ENCODE measurements around the gene SERAC1. TPM values are rescaled to one million over a fixed set of nuclear protein-coding genes. Genes with fewer than 3 reads are reported as not detected.
A peak's percentile ranks its signal among the peaks of the same experiment; 100 is the strongest.

The SERAC1 gene
- total and polyA plus RNA-seq, 2 donors from 2014 or later = 5.8 to 6.7 TPM

DNA sequence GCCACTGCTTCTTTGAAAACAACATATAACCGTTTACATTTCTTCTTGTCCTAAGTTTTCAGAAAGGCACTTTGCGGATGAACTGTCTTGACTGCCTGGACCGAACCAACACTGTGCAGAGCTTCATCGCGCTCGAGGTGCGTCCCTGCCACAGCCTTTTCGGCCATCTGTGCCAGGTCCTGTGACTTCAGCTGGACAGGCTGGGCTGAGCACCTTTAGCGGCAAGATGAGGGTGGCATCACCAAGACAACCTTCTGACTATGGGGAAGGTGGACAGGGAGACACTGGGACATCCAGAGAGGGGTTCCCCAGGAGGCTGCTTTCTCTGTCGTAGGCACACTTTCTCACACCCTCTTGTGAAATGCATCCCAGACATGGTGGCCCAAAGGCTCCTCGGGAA is 104.3 kb downstream of the SERAC1 start:
- H3K27ac ChIP-seq (ENCODE audit: low read depth in 2 of 2, low read length in 2 of 2) = no peak overlapping the region
- H3K9ac ChIP-seq (ENCODE audit: low read length in 3 of 3) = no peak overlapping the region
- H3K9me3 ChIP-seq (ENCODE audit: control insufficient read depth in 2 of 3, insufficient read depth in 1 of 3, low read length in 3 of 3) = no peaks in the 10 kb centered on the region
- peaks cover 0 to 3% (median 0%) of the 10 kb centered on the region in 3 donors for H3K36me3 ChIP-seq (ENCODE audit: control insufficient read depth in 2 of 3, insufficient read depth in 3 of 3, low read length in 3 of 3)
- peaks cover 0 to 9% (median 7%) of the 10 kb centered on the region in 3 donors for H3K4me1 ChIP-seq (ENCODE audit: control insufficient read depth in 2 of 3, insufficient read depth in 2 of 3, low read depth in 1 of 3, low read length in 3 of 3)
- intact Hi-C loops (cut with DNase I) = no loop called here
- TF ChIP-seq, protein P1, sequence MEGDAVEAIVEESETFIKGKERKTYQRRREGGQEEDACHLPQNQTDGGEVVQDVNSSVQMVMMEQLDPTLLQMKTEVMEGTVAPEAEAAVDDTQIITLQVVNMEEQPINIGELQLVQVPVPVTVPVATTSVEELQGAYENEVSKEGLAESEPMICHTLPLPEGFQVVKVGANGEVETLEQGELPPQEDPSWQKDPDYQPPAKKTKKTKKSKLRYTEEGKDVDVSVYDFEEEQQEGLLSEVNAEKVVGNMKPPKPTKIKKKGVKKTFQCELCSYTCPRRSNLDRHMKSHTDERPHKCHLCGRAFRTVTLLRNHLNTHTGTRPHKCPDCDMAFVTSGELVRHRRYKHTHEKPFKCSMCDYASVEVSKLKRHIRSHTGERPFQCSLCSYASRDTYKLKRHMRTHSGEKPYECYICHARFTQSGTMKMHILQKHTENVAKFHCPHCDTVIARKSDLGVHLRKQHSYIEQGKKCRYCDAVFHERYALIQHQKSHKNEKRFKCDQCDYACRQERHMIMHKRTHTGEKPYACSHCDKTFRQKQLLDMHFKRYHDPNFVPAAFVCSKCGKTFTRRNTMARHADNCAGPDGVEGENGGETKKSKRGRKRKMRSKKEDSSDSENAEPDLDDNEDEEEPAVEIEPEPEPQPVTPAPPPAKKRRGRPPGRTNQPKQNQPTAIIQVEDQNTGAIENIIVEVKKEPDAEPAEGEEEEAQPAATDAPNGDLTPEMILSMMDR (IDR thresholded peaks at IDR 0.05; ENCODE audit: borderline replicate concordance, extremely low read depth, insufficient read depth) = no peak
- DNase-seq (peak in 1 of 5 donors; percentile 43), FAIRE-seq (no peak)
- no peaks in the 10 kb centered on the region for H3K27me3 ChIP-seq (ENCODE audit: control insufficient read depth, insufficient read depth, low read length)
- no peak overlapping the region for H3K4me3 ChIP-seq (ENCODE audit: low read length in 3 of 3)

DNA sequence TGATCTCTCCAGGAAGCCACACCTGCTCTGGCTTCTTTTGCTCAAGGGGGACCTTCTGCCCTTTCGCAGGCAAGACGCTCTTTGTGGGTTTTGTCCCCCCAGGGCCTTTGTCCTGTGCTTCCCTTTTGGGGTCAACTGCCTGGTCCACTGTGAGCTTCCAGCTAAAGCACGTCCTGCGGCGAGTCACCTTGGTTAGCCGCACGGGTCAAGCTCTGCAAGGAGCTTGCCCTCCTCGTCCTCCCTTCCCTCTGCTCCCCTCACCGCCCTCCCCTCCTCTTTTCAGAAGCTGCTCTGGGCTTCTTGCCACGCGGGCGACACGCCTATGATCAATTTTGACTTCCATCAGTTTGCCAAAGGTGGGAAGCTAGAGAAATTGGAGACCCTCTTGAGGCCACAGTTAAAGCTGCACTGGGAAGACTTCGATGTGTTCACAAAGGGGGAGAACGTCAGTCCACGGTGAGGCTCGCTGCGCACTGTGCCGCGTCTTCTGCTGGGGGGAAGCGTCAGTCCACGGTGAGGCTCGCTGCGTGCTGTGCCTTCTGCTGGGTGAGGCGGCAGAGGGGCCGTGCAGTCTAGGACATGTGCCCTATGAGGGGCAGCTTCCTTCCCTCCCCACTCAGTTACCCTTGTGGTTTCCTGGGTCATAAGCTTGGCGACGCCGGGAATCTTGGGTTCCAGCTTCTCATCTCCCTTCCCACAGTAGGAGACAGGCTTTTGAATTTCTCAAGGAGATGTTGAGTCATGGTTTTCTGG is 106.2 kb downstream of the SERAC1 start:
- FAIRE-seq (no peak), DNase-seq (peak in 1 of 5 donors; percentile 65)
- H3K27ac ChIP-seq (ENCODE audit: low read depth in 2 of 2, low read length in 2 of 2) = no peak overlapping the region
- TF ChIP-seq, protein P1 (IDR thresholded peaks at IDR 0.05; ENCODE audit: borderline replicate concordance, extremely low read depth, insufficient read depth) = no peak
- H3K27me3 ChIP-seq (ENCODE audit: control insufficient read depth, insufficient read depth, low read length) = no peaks in the 10 kb centered on the region
- H3K9ac ChIP-seq (ENCODE audit: low read length in 3 of 3) = no peak overlapping the region
- peaks cover 0 to 9% (median 7%) of the 10 kb centered on the region in 3 donors for H3K4me1 ChIP-seq (ENCODE audit: control insufficient read depth in 2 of 3, insufficient read depth in 2 of 3, low read depth in 1 of 3, low read length in 3 of 3)
- no peaks in the 10 kb centered on the region for H3K36me3 ChIP-seq (ENCODE audit: control insufficient read depth in 2 of 3, insufficient read depth in 3 of 3, low read length in 3 of 3)
- no peaks in the 10 kb centered on the region for H3K9me3 ChIP-seq (ENCODE audit: control insufficient read depth in 2 of 3, insufficient read depth in 1 of 3, low read length in 3 of 3)
- no peak overlapping the region for H3K4me3 ChIP-seq (ENCODE audit: low read length in 3 of 3)
- intact Hi-C loops (cut with DNase I) = no loop called here

DNA sequence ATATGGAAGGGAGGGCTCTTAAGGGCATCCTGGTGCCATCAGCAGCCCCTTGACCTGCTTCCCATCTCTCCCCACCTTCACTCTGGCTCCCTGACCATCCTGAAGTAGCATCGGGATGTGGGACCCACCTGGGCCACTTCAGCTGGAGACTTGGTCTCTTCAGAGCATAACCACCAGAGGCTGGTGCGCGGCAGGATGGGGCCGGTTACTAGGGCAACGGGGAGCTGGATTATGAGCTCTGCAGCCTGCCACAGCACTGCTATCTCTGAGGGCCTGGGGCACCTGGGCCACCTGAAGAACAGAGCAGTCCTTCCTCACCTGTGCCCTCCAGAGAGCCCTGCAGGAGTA is 106.7 kb downstream of the SERAC1 start:
- TF ChIP-seq, protein P1 (IDR thresholded peaks at IDR 0.05; ENCODE audit: borderline replicate concordance, extremely low read depth, insufficient read depth) = no peak
- Histone ChIP-seq H3K9me3 (ENCODE audit: control insufficient read depth in 2 of 3, insufficient read depth in 1 of 3, low read length in 3 of 3) (no peaks in the 10 kb centered on the region), H3K4me1 (ENCODE audit: control insufficient read depth in 2 of 3, insufficient read depth in 2 of 3, low read depth in 1 of 3, low read length in 3 of 3) (peaks cover 0 to 9% (median 7%) of the 10 kb centered on the region in 3 donors), H3K36me3 (ENCODE audit: control insufficient read depth in 2 of 3, insufficient read depth in 3 of 3, low read length in 3 of 3) (no peaks in the 10 kb centered on the region), H3K27me3 (ENCODE audit: control insufficient read depth, insufficient read depth, low read length) (no peaks in the 10 kb centered on the region), H3K27ac (ENCODE audit: low read depth in 2 of 2, low read length in 2 of 2) (no peak overlapping the region), H3K4me3 (ENCODE audit: low read length in 3 of 3) (no peak overlapping the region), H3K9ac (ENCODE audit: low read length in 3 of 3) (no peak overlapping the region)
- FAIRE-seq (no peak), DNase-seq (peak in 1 of 5 donors; percentile 73)
- intact Hi-C loops (cut with DNase I) = no loop called here

Measured in kidney (tissue), 14 donors.